ENCODE data around the gene CCIN. TPM values are rescaled to one million over a fixed set of nuclear protein-coding genes. Genes with fewer than 3 reads are reported as not detected.
A peak's percentile ranks its signal among the peaks of the same experiment; 100 is the strongest.

The CCIN gene
- total RNA-seq, 1 donor = 2.6 TPM

GRCh38 chr9:36151316-36152210 lies 17.6 kb upstream of the CCIN start:
- no peak for TF ChIP-seq CTCF (IDR thresholded peaks at IDR 0.05; ENCODE audit: insufficient read depth, low read length)
- no peak overlapping the region for H3K4me3 ChIP-seq (ENCODE audit: low read depth, low read length)
- DNase-seq (ENCODE audit: low read depth) = peak; percentile 41

DNA sequence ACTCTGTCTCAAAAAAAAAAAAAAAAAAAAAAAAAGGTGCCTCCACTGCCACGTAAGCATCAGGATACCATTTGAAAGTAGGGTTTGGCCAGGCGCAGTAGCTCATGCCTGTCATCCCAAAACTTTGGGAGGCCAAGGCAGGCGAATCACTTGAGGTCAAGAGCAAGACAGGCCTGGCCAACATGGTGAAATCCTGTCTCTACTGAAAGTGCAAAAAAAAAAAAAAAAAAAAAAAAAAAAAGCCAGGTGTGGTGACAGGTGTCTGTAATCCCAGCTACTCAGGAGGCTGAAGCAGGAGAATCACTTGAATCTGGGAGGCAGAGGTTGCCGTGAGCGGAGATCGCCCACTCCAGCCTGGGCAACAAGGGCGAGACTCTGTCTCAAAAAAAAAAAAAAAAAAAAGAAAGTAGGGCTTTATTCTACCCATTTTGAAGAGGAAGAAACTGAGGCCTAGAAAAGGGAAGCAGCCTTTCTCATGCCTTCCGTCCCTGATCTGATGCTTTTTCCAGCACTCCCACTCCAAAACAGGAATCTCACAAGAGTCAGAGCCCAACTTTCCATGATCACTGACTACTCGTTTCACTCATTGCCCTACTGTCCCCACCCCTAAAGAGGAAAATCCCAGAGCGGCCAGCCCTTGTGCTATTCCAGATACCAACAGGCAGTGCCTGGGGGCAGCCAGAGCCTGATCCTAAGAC lies 16.3 kb upstream of the CCIN start:
- no peak overlapping the region for H3K4me3 ChIP-seq (ENCODE audit: low read depth, low read length)
- TF ChIP-seq CTCF (IDR thresholded peaks at IDR 0.05; ENCODE audit: insufficient read depth, low read length) = no peak
- no peak for DNase-seq (ENCODE audit: low read depth)

GRCh38 chr9:36153746-36154145 lies 15.4 kb upstream of the CCIN start:
- TF ChIP-seq CTCF (IDR thresholded peaks at IDR 0.05; ENCODE audit: insufficient read depth, low read length) = no peak
- DNase-seq (ENCODE audit: low read depth) = no peak
- no peak overlapping the region for H3K4me3 ChIP-seq (ENCODE audit: low read depth, low read length)

GRCh38 chr9:36154331-36154952 lies 14.7 kb upstream of the CCIN start:
- no peak overlapping the region for H3K4me3 ChIP-seq (ENCODE audit: low read depth, low read length)
- TF ChIP-seq CTCF (IDR thresholded peaks at IDR 0.05; ENCODE audit: insufficient read depth, low read length) = no peak
- DNase-seq (ENCODE audit: low read depth) = peak; percentile 56

GRCh38 chr9:36156116-36156515 lies 13.1 kb upstream of the CCIN start:
- DNase-seq (ENCODE audit: low read depth) = no peak
- TF ChIP-seq CTCF (IDR thresholded peaks at IDR 0.05; ENCODE audit: insufficient read depth, low read length) = no peak
- H3K4me3 ChIP-seq (ENCODE audit: low read depth, low read length) = no peak overlapping the region

GRCh38 chr9:36158122-36158521 lies 11.1 kb upstream of the CCIN start:
- H3K4me3 ChIP-seq (ENCODE audit: low read depth, low read length) = no peak overlapping the region
- no peak for TF ChIP-seq CTCF (IDR thresholded peaks at IDR 0.05; ENCODE audit: insufficient read depth, low read length)
- DNase-seq (ENCODE audit: low read depth) = peak; percentile 78
